NB4 (cell line): ENCODE measurements around the gene RNF212.

Experiments used
- MYC ChIP-seq: IDR thresholded peaks from 2 replicates; pipeline ENCODE4 v1.6.1; 2011; ENCODE audit warnings: low read depth, low read length
- POLR2A ChIP-seq: IDR thresholded peaks from 2 replicates; pipeline ENCODE4 v1.6.1; 2011; ENCODE audit warnings: mild to moderate bottlenecking; ENCODE audit not compliant: insufficient read length; ENCODE audit errors: extremely low read depth
- TF ChIP-seq, protein P1 (sequence below): IDR thresholded peaks from one replicate; pipeline ENCODE4 v1.5.1; 2012; ENCODE audit warnings: low read depth, low read length
- TF ChIP-seq, protein P2 (sequence below): IDR thresholded peaks from 2 replicates; pipeline ENCODE4 v1.6.1; 2011; ENCODE audit warnings: low read depth, low read length

DNA sequence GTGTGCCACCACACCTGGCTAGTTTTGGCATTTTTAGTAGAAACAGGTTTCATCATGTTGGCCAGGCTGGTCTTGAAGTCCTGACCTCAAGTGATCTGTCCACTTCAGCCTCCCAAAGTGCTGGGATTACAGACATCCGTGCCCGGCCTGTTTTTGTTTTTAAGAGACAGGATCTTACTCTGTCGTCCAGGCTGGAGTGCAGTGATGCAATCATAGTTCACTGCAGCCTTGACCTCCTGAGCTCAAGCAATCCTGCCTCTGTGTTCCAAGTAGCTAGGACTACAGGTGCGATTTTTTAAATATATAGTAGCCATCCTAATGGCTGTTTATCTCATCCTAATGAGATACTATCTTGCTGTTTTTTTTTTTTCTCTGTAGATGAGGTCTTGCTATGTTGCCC, 47.6 kb downstream of the RNF212 start:
- TF ChIP-seq MYC (no peak), POLR2A (no peak)
- TF ChIP-seq, protein P1, sequence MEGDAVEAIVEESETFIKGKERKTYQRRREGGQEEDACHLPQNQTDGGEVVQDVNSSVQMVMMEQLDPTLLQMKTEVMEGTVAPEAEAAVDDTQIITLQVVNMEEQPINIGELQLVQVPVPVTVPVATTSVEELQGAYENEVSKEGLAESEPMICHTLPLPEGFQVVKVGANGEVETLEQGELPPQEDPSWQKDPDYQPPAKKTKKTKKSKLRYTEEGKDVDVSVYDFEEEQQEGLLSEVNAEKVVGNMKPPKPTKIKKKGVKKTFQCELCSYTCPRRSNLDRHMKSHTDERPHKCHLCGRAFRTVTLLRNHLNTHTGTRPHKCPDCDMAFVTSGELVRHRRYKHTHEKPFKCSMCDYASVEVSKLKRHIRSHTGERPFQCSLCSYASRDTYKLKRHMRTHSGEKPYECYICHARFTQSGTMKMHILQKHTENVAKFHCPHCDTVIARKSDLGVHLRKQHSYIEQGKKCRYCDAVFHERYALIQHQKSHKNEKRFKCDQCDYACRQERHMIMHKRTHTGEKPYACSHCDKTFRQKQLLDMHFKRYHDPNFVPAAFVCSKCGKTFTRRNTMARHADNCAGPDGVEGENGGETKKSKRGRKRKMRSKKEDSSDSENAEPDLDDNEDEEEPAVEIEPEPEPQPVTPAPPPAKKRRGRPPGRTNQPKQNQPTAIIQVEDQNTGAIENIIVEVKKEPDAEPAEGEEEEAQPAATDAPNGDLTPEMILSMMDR = no peak
- TF ChIP-seq, protein P2, sequence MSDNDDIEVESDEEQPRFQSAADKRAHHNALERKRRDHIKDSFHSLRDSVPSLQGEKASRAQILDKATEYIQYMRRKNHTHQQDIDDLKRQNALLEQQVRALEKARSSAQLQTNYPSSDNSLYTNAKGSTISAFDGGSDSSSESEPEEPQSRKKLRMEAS = no peak
